Sigmoid colon (tissue), 3 donors: ENCODE results near the gene CLCN3.

Source experiments
- POLR2A ChIP-seq, 2 donors: fragments of 450-650 bp; IDR thresholded peaks; one replicate each; pipeline ENCODE4 v1.6.1; 2016; ENCODE audit warnings: antibody characterized with exemption in 2 of 2, mild to moderate bottlenecking in 2 of 2, moderate library complexity in 2 of 2
- TF ChIP-seq, protein P1 (sequence below), 4 experiments: fragments of 450-650 bp in 3 of 4; fragments of 200-600 bp in 1 of 4; IDR thresholded peaks; one replicate each; pipeline ENCODE4 v1.5.1; 2016 to 2019; ENCODE audit warnings: antibody characterized with exemption in 4 of 4, mild to moderate bottlenecking in 3 of 4, moderate library complexity in 2 of 4

DNA sequence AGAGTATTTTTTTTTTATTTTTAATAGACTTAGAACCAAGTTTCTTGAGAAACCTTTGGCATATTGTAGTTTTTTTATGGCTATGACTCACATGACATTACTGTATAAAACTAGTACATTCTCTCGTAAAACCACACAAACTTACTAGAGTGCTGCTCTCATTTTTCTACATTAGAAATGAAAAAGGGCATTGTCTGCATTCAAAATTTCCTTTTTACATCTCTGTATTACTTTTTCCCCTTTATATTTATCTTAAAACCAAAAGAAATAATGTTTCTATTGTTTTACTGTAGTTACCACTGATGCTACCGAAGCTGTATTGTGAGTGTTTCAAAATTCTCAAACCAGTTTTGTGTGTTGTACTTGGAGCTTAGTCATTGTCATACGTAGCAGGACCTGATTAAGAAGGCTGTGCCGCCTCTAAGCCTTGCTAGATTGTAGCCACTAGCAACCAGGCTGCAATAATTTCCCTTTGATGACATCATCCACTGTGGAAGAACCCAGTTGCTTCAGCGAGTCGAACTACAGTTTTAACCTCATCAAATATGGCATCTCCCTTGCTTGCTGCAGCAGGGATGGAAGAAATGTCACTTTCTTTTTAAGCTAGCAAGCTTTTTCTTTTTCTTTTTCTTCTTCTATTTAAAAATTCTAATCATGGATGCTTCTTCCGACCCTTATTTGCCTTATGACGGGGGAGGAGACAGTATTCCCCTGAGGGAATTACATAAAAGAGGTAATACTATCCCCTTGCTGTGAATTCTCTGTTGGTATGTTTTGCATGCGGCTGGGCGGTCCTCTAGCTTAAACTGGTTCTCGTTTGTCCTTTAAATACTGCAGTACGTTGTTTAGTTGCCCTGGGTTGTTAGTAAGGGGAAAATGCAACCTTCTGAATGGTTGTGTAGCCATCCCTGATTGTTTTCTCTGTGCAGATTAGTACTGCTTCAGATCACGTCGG lies 39.6 kb downstream of the CLCN3 start:
- TF ChIP-seq, protein P1, sequence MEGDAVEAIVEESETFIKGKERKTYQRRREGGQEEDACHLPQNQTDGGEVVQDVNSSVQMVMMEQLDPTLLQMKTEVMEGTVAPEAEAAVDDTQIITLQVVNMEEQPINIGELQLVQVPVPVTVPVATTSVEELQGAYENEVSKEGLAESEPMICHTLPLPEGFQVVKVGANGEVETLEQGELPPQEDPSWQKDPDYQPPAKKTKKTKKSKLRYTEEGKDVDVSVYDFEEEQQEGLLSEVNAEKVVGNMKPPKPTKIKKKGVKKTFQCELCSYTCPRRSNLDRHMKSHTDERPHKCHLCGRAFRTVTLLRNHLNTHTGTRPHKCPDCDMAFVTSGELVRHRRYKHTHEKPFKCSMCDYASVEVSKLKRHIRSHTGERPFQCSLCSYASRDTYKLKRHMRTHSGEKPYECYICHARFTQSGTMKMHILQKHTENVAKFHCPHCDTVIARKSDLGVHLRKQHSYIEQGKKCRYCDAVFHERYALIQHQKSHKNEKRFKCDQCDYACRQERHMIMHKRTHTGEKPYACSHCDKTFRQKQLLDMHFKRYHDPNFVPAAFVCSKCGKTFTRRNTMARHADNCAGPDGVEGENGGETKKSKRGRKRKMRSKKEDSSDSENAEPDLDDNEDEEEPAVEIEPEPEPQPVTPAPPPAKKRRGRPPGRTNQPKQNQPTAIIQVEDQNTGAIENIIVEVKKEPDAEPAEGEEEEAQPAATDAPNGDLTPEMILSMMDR (IDR thresholded peaks at IDR 0.05), result no peak
- peak in 1 of 2 donors; percentile 21 for TF ChIP-seq POLR2A (IDR thresholded peaks at IDR 0.05)
